Measurements from ENCODE around the gene ADGRA1.

Gene ADGRA1

DNA sequence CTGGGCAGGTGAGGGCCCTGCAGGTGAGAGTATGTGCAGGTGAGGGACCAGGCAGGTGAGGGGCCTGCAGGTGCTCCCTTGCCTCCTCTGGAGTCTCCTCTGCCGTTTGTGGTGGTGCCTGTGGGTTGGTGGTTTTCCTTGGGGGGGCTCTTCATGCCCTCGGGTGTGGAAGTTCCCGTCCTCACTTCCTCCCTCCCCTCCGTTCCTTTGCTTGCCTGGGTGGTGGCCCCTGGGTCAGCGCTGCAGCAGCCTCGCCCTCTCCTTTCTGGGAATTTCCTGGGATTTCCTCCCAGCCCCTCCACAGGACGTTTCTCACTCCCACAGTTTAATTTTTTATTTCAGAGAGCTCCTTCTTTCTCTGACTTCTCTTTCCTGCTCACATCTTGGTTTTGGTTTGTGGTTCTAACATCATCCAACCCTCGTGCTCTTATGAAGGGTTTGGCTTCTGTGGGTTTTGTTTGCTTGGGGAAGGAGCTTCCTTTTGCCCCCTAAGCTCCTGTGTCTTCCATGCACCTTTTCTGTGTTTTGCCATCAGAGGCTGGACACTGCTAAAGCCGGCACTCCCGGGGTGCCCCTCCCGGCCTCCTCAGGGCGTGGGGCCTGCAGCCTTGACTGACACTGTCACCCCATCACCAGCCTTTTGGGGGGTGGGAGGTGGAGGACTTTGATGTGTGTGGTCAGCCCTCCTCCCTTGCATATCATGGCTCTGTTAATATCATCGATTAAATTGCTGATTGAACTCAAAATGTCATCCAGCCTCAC lies 29.2 kb upstream of the ADGRA1 start:
- no peak for DNase-seq

DNA sequence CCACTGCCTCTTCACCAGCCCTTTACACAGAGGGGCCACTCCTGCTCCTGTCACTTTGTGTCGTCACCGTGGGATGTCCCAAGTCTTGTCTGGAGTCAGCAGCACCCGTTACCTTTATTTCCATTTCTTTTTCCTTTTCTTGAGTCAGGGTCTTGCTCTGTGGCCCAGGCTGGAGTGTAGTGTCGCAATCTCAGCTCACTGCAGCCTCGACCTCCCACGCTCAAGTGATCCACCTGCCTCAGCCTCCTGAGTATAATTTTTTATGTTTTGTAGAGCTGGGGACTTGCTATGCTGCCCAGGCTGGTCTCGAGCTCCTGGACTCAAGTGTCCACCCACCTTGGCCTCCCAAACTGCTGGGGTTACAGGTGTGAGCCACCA lies 28.6 kb upstream of the ADGRA1 start:
- DNase-seq: no peak

DNA sequence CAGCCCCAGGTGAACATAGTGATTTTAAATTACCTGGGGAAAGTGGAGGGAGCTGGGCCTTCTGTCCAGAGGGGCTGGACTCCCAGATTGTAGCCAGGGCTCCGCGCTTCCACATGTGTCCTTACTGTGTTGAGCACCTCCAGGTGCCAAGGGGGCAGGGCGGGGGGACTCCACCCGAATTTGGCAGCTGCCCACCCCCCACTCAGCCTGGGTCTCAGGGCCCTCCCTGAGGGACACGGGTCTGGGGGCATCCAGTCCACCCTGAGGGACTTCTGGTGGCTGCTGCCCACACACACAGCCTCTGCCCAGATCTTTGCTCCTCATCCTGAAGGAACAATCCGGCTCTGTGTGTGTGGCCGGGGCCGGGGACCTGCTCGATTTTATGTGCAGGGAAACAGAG lies 28.2 kb upstream of the ADGRA1 start:
- DNase-seq: no peak

DNA sequence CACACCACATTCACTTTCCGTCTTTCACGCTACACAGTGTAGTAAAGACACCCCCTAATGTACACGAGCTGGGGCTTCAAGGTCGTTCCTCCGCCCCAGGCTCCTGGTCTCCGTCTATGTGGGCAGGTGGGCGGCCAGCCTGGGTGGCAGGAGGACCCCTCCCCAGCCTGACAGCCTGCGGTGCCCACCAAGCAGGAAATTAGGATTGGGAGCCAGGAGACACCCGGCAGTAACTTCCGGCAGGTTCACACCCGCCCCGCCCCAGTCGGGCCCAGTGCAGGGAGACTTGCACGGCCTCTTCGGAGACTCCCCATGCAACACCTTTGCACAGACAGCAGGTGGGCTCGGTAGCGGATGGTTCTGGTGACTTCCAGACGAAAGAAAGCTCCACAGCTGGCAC lies 27.7 kb upstream of the ADGRA1 start:
- DNase-seq: no peak

DNA sequence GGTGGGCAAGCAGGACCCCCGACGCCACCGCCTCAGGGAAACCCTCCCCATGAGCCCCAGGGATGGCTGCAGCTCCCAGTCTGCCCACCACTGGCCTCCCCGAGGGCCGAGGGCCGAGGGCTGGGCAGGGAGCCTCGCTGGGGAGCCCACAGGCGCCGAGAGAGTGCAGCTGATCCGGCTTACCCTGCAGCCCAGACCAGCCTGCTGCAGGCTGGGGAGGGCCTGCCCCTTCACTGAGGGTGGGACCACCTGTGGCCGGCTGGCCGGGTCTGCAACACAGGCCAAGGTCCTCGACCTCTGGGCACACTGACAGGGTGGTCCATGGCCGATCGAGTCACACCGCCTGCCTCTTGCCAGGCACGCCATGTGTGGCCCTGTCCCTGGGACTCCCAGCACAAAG lies 27.3 kb upstream of the ADGRA1 start:
- DNase-seq: no peak

DNA sequence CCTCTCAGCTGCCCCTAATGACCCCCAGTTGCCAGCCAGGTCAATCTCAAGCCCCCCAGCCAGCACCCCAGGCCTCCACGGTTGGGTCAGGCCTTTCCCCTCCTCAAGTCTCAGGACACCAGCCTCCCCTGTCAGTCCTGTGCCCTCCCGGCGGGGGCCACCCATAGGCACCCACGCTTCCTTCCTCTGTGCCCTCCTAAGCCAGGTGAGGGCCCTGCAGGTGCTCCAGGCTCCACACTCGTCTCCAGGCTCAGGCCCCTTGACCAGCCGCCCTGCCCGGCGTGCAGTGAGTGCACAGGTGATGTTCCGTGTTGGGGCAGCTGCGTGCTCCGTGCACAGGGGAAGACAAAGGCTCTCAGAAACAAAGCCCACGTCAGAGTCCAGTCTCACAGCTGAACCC lies 26.8 kb upstream of the ADGRA1 start:
- DNase-seq: no peak

DNA sequence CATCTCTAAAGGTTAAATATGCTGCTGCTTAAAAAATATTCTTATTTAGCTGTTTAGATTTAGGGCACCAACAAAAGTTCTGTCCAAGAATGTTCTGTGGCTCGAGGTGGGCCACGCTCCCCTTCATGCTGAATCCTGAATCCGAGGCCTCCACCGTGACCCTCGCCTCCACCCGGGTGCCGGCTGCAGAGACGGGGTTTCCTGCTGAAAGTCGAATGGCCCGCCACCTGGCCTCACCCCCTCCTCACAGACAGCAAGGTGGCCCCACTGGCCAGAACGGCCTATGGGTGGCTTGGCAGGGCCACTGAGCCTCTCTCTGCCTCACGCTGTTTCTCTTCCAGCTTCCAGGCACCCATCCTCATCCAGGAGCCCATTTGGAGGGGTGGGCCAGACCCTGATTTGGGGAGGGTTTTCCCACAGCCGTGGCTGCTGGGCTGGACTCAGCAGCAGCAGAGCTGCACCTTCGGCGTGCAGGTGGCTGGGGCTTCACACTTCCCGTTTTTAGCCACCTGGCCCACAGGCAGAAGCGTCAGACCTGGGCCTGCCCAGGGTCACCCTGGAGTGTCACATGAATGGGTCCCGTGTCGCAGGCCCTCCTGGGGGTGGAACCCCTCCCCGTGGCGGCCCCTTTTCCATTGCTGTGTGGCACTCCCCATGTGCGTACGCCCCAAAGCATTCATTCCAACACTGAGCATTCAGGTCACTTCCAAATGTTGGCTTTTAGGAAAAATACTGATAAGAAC lies 26.3 kb upstream of the ADGRA1 start:
- DNase-seq: no peak

DNA sequence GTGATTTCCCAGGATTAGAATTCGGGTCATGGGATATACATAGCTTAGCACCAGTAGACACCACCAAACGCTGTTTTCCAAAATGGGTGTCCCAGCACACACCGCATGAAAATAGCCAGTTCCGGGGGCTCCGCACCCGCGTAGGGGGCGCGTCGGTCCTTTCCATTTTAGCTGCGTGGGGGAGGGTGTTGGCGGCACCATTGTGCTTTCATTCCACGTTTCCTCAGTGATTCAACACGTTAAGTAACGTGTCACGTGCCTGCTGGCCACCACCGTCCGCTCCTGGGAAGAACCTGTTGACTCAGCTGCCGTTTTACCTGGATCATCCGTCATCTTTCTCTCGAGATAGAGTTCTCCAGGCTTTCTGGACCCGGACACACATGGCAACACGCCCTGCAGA lies 25.6 kb upstream of the ADGRA1 start:
- DNase-seq: no peak

DNA sequence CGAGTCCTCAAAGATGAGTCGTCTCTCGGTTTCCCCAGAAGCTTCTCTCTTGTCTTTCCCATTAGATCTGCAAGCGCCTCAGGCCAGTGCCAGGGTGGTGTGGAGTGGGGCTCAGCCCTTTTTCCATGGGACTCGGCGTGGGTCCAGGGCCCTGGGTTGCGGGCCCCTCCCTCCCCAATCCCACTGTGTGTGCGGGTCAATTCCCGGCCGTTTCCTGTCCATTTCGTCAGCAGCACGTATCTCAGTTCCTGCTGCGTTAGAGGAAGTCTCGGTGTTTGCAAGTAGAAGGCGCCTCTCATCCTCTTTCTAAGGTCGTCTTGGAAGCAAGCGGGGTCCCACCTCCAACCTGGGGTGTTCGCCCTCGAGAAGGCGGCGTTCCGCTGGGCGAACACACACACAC lies 25.1 kb upstream of the ADGRA1 start:
- DNase-seq: no peak

DNA sequence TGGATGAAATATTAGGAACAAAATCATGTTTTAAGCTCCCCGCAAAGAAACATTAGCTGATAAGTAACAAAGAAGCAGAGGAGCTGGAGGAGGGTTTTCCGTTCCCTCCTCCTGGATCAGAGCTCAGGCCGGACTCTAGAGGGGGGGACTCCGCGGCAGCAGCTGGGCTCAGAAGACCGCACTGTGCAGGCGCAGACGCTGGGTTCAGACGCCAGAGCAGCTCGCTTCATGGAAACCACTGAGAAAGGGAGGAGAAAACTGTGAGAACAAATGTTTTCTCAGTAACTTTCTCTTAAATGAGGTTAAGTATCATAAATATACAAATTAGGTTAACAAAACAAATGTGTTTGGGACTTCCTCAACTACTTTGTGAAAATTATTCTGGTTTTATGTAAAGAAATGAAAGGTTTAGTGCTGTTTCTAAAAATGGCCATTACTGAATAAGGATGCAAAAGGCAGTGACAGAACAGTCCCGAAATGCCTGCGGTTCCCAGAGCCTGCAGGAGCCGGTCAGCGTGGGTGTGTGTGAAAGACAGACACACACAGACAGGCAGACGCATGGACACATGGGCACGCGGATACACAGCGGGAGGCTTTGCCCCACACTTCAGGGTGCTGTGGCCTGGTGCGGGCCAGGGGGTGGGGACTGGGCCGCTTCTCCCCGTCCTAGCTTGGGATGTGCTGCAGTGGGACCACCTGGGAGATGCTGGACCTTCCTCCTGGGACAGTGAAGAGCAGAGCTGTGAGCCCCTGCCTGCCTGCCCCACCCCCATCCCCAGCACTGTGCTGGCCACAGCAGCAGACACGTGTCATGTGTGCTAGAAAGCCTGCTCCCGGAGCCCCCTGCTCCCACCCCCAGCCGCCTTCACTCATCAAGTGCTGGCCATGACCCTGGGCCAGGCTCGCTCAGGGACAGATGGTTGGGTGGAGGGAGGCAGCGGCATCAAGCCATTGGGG lies 20.3 kb upstream of the ADGRA1 start:
- DNase-seq: no peak

DNA sequence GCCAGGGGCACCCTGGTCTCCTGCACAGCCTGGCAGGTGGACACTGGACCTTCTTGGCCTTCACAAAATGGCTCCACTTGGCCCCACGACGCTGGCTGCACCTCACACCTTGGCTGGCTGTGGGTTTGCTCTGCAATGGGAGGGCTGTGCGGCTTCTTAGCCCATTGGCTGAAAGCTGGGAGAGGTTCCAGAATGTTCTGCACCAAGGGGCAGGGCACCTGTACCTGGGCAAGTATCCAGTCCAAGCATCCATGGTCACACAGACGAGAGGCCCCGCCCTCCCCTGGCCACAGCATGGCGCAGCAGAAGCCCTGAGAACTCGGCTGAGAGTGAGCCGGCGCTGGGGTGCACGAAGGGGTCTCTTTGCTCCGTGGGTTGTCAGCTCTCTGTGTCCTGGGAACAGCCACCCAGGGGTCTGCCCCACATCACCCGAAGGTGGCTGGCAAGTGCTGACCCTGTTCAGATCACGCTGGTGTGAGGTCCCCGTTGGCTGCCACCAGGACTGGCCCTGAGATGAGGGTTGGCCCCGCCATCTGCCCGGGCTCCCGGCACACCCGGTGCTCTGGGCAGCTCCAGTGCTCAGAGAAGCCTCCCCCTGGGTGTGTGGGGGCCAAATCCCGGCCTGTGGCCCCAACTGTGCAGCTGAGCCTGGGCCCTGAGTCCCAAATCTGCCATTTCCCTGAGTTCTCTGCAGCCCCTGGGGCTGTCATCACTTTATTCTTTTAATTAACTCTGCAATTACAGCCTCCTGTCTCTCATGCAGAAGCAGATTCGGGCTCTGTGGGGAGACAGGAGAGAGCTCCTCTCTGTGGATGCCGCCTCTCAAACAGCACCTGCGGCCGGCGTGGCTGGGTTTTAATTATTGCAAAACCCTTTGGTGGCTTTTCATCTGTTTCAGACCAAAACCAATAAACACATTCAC lies 19.4 kb upstream of the ADGRA1 start:
- DNase-seq: no peak

DNA sequence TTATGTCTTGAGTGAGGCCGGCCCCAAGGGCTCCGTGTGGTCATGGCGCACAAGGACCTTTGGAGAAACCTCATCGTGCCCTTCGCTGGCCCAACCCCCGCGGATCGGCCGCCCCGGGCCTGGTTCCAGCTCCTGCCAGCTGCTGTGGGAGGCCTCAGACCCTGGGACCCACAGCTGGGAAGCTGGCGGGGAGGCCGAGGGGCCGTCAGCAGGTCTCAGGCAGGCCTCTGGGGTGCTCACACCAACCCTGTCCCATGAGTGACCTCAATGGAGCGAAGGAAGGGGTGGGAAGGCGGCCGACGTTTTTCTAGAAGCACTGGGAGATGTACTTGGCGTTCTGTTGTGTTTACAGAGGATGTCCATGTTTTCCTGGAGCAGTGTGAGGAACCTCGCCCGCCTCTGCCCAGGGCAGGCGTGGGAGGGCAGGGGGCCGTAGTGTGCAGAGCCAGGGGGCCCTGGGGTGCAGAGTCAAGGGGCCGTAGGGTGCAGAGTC lies 18.6 kb upstream of the ADGRA1 start:
- no peak for DNase-seq

DNA sequence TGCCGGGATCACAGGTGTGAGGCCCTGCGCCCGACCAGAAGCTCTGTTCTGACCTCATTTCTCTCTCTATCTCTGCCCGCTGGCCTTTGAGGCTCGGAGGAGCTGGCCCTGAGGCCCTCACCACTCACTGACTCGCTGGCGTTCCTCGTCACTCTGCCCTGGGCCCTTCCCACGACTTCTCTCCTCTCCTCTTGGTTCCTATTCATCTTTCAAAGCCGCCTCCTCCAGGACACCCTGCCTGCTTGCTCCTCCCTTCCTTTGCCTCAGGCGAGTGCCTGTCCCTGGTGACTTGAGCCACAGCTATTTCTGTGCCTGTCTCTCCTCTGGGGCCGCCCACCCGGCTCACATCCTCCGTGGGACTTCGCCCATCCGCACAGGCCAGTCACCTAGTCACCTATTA lies 17.3 kb upstream of the ADGRA1 start:
- no peak for DNase-seq

DNA sequence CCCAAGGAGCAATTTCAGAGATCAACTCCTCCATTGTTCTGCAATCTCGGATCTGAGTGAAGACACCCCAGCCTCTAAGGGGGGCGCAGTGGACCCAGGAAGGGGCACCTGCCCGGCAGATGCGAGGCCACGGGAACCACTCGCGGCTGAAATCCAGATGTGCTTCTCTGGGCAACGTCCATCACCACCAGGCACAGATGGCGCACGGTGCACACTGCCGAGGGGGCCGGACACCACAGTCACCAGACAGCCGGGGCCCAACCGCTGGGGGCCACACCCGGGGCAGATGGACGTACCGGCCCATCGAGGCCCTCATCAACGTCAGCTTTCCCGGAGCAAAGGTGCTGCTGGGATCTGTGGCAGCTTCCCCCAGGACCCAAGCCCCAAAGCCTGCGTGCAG lies 16.9 kb upstream of the ADGRA1 start:
- no peak for DNase-seq

DNA sequence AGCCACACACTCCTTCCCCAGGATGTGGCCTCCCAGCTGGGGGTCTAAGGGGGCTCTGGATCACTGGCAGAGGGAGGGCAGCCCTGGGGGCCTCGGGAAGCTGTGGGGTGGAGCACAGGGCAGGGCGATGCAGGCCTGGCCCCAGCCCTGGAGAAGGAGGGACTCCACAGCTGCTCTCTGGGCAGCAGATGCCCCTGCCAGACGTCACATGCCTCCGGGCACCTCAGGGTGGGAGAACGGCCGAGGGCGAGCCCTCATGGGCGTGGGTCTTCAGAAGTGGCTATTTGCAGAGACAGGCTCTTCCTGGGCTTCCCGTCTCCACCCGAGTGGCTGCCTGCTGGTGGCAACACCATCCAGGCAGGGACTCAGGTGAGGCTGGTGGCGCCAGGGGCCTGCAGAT lies 16.0 kb upstream of the ADGRA1 start:
- no peak for DNase-seq

DNA sequence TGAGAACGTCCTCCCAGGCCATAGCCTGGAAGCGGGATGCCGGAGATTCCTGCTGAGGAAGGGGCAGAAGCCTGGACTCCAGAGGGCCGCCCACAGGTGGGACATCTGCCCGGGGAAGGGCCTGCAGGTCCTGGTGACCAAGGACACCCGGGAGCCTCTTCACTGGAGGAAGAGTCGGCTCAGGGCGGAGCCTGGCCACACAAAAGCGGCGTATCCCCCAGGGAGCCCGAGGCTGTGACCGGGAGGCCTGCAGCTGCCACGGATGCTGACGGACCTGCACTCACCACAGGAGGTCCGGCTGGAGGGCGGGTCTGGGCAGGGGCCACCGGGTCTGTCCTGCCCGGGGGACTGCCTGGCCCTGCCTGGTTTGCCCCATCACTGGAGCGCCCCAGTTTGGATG lies 15.5 kb upstream of the ADGRA1 start:
- DNase-seq: no peak

DNA sequence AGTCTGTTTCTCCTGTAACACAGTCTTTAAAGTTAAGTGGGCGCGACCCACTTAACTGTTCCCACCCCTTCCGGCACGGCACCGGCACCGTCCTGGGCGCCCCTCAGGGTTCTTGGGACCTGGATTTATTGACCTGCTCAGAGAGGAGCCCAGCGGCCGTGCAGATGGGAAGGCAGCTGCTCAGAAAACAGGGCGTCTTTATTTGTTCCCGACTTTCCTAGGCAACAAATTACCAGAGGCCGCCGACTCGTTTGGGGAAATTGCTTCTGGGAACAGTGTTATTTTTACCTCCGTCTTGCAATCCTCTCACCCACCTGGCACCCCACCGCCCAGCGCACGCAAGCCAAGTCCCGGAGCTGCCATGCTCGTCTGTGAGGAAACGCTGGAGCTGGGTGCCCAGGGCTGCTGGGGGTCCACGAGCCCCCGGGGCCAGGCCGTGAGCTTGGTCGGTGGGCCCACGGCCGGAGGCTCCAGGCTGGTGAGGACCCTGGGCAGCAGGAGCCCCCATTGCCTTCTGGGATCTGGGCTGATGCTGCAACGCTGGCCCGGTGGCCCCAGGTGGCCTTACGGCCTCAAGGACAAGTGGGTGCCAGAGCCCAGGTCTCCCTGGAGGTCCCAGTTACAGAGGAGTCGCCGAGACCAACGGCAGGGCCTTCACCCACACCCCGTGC lies 14.9 kb upstream of the ADGRA1 start:
- no peak for DNase-seq

DNA sequence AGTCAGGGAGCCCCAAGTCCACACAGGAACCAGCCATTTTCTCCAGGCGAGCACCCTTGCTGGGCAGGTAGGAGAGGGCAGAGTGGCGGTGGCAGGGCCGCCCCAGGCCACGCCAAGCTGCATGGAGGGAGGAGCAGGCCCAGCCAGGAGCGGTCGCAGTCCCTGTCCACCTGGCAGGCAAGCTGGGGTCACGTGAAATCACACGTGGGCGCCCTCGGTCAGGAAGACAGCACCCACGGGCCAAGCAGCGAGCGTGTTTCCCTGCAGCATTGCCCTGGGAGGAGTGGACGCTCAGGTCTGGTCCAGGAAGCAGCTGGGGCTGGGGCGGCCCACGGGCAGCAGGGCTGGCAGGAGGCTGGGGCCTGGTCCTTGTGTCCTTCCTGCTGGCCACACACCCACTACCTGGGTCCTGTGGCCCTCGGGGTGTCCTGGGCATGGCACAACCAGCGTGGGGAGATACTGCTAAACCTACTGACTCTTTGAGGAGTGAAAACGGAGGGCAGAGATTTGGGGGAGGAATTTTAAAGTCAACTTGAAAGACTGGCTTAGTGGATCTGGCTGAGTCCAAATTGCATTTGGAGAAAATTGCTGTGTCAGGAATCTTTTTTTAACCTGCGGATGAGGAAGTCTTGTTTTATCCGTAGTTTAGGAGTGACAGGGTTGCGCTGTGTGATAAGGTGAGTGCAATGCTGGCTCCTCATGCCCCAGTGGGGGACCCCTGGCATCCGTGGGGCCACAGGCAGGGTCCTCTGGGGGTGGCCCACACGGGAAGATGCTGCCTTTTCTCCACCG lies 12.2 kb upstream of the ADGRA1 start:
- no peak for DNase-seq

DNA sequence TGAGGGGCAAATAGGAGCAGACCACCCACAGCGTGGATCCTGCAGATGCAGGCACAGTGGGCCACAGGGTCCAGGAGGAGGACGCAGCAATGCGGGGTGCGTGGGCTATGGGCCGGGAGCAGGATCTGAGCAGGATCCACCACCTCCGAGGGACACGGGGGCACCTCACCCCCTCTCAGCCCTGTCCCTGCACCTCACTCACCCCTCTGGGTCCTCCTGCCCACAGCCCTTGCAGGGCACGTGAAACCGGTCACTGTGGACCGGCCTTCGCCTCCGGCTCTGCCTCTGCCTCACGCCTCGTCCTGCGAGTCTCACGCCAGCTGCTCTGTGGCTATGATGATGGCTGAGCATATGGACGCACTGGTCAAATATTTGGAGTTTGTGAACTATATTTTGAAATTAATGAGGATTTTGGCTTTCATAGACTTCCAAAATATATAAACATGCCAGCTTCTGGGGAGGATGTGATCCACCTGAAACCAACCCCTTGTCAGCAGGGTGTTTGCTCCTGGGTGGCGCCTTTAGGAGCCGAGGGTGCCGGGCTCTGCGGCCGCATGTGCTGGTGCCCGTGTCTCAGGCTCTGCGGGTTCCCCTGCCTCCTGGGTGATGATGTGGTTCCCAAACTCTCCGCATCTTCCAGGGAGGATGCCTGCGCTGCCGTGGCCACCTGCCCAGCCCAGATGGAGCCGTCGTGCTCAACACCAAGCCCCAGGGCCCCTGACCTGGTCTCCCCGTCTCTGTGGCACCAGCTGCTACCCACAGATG lies 11.3 kb upstream of the ADGRA1 start:
- DNase-seq: no peak
